HPDE6-E6E7 (cell line): ENCODE results near the gene SPDYE5.

Experiments used
- DNase-seq: peaks from one replicate; pipeline ENCODE4 v3.0.0; 2011; ENCODE audit warnings: missing footprints; ENCODE audit errors: extremely low spot score

The SPDYE5 gene

DNA sequence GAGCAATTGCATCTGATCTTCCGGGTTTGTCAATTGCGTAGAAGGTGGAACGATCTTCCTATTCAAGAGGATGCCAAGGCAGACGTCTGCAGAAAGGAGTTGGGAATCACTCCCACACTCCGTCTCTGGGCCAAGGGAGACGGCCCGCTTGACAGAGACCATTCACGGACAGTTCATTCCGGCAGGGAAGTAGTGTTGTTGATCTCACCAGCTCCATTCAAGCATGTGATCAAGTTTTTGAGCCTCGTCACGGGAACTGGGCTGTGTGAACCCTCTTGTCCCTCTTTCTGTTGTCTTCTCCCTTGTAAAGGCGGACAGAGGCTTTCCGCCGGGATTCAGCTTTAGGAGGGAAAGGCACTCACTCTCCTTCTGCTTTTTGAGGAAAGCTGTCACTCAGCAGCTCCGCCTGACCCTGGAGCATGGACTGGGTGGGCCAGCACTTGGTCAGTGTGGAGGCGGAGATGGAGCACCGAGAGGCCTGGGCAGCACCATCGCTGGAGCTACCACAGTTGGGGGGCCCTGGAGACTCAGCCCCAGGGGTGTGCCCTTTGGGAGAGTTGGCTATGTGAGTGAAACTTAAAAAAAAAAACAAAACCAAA, 44.9 kb downstream of the SPDYE5 start:
- DNase-seq: no peak

DNA sequence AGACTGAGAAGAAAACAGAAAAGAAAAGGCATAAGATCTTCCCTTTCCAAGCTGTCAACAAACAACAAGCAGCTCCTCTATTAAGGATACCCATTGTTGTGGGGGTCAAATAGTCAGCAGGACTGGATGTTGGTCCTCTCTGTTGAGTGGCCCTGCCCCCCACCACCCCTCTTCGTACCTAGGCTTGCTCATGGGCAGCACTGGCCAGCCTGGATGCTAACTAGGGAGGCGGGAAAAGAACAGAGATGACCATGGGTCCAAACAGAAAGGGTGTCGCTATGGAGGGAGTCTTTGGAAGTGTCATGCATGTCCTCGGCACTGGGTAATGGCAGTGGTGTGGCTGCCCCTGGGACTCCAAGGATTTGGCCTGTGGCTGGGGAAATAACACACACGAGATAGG, 45.6 kb downstream of the SPDYE5 start:
- DNase-seq: no peak

DNA sequence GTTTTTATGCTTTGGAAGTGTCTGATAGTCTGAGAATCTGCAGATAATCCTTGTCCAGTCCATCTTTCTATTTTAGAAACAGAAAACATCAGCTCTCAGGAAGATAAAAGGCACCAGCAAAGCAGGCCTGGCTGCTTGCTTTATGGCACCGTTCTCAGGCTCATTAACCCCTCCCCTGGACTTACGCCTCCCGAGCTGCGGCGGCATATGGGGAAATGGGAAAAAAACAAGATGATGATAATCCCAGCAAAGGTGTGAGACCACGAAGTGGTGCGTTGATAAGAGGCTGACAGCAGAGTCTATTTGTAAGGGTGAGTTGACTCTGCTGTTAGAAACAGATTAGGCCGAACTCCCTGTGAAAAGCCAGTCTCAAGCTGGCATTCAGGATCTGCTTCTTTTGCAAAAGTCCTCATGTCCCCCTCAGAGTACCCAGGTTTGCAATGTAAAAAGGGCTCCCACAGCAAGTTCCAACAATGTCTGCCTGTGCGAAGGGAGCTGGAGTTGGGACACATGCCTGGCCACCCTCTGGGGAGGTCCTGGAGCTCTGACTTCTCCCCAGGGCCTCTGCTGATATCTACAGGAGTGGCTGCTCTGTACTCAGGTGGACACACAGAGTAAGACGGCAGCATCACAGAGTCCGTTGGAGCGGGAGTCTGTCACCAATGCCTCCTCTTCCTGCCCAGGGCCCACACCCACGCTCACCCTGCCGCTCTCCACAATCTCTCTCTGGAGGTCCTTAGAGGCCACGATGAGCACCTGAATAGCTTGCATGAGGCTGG, 54.3 kb downstream of the SPDYE5 start:
- DNase-seq: no peak
